GM19351 (cell line): ENCODE data around the gene GCHFR.

Source experiments
- ATAC-seq: cut with Tn5 transposase; IDR thresholded peaks from one replicate; pipeline ENCODE4 v1.9.1; 2021; ENCODE audit warnings: mild to moderate bottlenecking, moderate library complexity; ENCODE audit not compliant: unreplicated experiment

Gene GCHFR

GRCh38 chr15:40754883-40755811, 8.7 kb upstream of the GCHFR start, which contains the start of gene RMDN3:
Gene RMDN3 (minus strand): TSS chr15:40755254. CDS start chr15:40754783, 471 bp downstream.
- ATAC-seq, result peak; percentile 79

GRCh38 chr15:40755812-40756208, 8.1 kb upstream of the GCHFR start:
- no peak for ATAC-seq

- ATAC-seq, result no peak
Observed at GRCh38 chr15:40756938-40757337, 6.9 kb upstream of the GCHFR start.

- ATAC-seq, result no peak
Observed at GRCh38 chr15:40759961-40760360, 3.9 kb upstream of the GCHFR start.

- no peak for ATAC-seq
Observed at GRCh38 chr15:40762919-40763800, 708 bp upstream of the GCHFR start.

- ATAC-seq, result no peak
Observed at GRCh38 chr15:40764629-40765103, 798 bp downstream of the GCHFR start.

GRCh38 chr15:40766194-40766815, 2.4 kb downstream of the GCHFR start:
- no peak for ATAC-seq

GRCh38 chr15:40766906-40767837, 3.3 kb downstream of the GCHFR start:
- no peak for ATAC-seq

- ATAC-seq, result no peak
Observed at GRCh38 chr15:40767838-40768500, 4.1 kb downstream of the GCHFR start.

GRCh38 chr15:40768521-40769273, 4.8 kb downstream of the GCHFR start:
- ATAC-seq, result no peak

- ATAC-seq, result peak; percentile 48
Observed at GRCh38 chr15:40769274-40770146, 5.6 kb downstream of the GCHFR start, which contains the start of gene C15orf62. Gene C15orf62 (plus strand): TSS chr15:40769980. CDS start chr15:40770496, 516 bp downstream.

- no peak for ATAC-seq
Observed at GRCh38 chr15:40770147-40770721, 6.4 kb downstream of the GCHFR start.

GRCh38 chr15:40771242-40771641, 7.4 kb downstream of the GCHFR start:
- ATAC-seq, result no peak

GRCh38 chr15:40772014-40772413, 8.1 kb downstream of the GCHFR start:
- ATAC-seq, result no peak

GRCh38 chr15:40773496-40773895, 9.6 kb downstream of the GCHFR start:
- ATAC-seq, result no peak

- no peak for ATAC-seq
Observed at GRCh38 chr15:40773902-40774301, 10.0 kb downstream of the GCHFR start.

GRCh38 chr15:40775007-40775406, 11.1 kb downstream of the GCHFR start:
- no peak for ATAC-seq
